ENCODE results near the gene FAXC. TPM values are rescaled to one million over a fixed set of nuclear protein-coding genes. Genes with fewer than 3 reads are reported as not detected.

Gene FAXC
- total RNA-seq, 1 donor from 2014 or later, result 41.6 TPM

Other genes starting within 250 kb of the FAXC start
- gene COQ3, start 44.5 kb upstream of the FAXC start, total RNA-seq, result 11.8 TPM
- 90.9 TPM for gene PNISR, start 75.6 kb upstream of the FAXC start, total RNA-seq
- gene USP45, start 165.7 kb upstream of the FAXC start, total RNA-seq, result 15.1 TPM
- 92.1 TPM for gene CCNC, start 219.0 kb upstream of the FAXC start, total RNA-seq